OCI-LY1 (cell line): ENCODE results near the gene ZNF185.

Experiments used
- EZH2 ChIP-seq: fragments of 200-600 bp; sonication (generic), shearing (Covaris generic); IDR thresholded peaks from 2 replicates; pipeline ENCODE4 v1.8.0; 2017; ENCODE audit warnings: borderline replicate concordance, mixed run types, mild to moderate bottlenecking, antibody characterized with exemption, low read length, moderate library complexity, mixed read lengths
- TF ChIP-seq, protein P1 (sequence below): fragments of 200-600 bp; sonication (generic), shearing (Covaris generic); IDR thresholded peaks from 2 replicates; pipeline ENCODE4 v1.5.1; 2017; ENCODE audit warnings: mild to moderate bottlenecking, antibody characterized with exemption, low read length, moderate library complexity, mixed read lengths

DNA sequence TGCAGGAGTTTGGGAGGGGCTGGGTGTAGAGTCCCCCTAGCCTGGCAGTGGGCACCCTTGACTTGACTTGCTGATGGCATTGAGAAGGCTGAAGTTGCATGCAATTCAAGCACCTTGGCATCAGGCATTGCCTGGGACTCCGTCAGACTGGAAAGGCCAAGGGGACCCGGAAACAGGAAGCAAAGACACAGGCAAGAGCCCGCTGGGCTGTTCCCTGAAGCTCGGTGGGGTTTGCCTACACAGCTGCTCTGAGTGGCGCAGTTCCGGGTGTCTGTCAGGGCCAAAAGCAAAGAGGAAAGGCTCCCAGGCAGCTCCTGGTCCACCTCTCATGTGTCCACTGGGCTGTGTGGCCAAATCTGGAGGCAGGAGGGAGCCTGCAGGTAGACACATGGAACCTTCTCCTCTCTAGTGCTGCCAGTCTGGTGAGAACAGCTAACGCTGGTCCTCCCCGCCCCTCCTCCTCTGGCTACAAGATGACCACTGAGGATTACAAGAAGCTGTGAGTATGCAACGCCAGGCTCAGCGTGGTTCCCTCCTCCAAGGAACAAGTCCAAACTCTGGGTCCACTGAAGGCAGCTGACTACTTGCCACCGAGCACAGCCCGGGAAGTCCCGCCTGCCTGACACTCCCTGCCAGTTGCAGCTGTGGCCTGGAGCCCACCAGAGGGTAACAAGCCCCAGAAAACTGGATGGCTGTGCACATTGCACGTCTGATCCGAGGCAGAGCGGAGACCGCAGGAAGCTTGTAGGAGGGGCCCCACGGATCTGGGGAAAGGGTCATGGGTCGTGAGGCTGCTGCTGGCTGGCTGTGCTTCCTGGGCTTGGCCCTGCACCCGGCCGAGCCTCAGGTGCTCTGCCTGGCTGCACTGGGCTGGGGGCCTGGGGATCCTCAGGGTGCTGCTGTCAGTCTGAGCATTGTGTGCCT lies 20.1 kb downstream of the ZNF185 start:
- TF ChIP-seq EZH2 = no peak
- TF ChIP-seq, protein P1, sequence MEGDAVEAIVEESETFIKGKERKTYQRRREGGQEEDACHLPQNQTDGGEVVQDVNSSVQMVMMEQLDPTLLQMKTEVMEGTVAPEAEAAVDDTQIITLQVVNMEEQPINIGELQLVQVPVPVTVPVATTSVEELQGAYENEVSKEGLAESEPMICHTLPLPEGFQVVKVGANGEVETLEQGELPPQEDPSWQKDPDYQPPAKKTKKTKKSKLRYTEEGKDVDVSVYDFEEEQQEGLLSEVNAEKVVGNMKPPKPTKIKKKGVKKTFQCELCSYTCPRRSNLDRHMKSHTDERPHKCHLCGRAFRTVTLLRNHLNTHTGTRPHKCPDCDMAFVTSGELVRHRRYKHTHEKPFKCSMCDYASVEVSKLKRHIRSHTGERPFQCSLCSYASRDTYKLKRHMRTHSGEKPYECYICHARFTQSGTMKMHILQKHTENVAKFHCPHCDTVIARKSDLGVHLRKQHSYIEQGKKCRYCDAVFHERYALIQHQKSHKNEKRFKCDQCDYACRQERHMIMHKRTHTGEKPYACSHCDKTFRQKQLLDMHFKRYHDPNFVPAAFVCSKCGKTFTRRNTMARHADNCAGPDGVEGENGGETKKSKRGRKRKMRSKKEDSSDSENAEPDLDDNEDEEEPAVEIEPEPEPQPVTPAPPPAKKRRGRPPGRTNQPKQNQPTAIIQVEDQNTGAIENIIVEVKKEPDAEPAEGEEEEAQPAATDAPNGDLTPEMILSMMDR = no peak
